Testis (tissue), 3 donors: ENCODE results near the gene C4orf50. TPM values are rescaled to one million over a fixed set of nuclear protein-coding genes. Genes with fewer than 3 reads are reported as not detected.

Source experiments
- DNase-seq: peaks from one replicate; pipeline ENCODE4 v3.0.0-alpha.2; 2019
- H3K27ac ChIP-seq, 2 donors: fragments of 200-600 bp; sonication (generic); one replicate each; pipeline ENCODE4 v1.5.1; 2019
- H3K27me3 ChIP-seq: fragments of 200-600 bp; sonication (generic); one replicate; pipeline ENCODE4 v1.5.1; 2019
- H3K36me3 ChIP-seq: fragments of 200-600 bp; sonication (generic); one replicate; pipeline ENCODE4 v1.5.1; 2017; ENCODE audit warnings: low read depth; ENCODE audit errors: missing control alignments
- H3K4me1 ChIP-seq: fragments of 200-600 bp; sonication (generic); one replicate; pipeline ENCODE4 v1.5.1; 2019
- H3K4me3 ChIP-seq, 2 donors: fragments of 200-600 bp; sonication (generic); one replicate each; pipeline ENCODE4 v1.5.1; 2017 to 2019
- H3K9me3 ChIP-seq: fragments of 200-600 bp; sonication (generic); one replicate; pipeline ENCODE4 v1.5.1; 2017
- CTCF ChIP-seq, 3 experiments: fragments of 450-650 bp in 2 of 3; fragments of 200-600 bp in 1 of 3; sonication (generic) in 1 of 3; IDR thresholded peaks; one replicate each; pipeline ENCODE4 v1.5.1; 2016 to 2019; ENCODE audit warnings: antibody characterized with exemption in 3 of 3, mild to moderate bottlenecking in 2 of 3, moderate library complexity in 1 of 3
- POLR2A ChIP-seq: fragments of 450-650 bp; IDR thresholded peaks from one replicate; pipeline ENCODE4 v1.6.1; 2017; ENCODE audit warnings: antibody characterized with exemption, mild to moderate bottlenecking, moderate library complexity
- WGBS, 2 donors: methylation state at CpG; one replicate each; pipeline ENCODE4 v1.1.5; 2018; 5-methylcytosine and 5-hydroxymethylcytosine counted together
- intact Hi-C: fragments of 100-400 bp; cut with DNase I; formaldehyde crosslinking; loops from one replicate; pipeline ENCODE4 v1.15.1; 2023; ENCODE audit warnings: low total_unique reads
- polyA plus RNA-seq: library from polyadenylated mRNA; stranded (reverse); fragments of 350-450 nt; fragmentation: Illumina TruSeq; extraction: RNeasy Lipid Tissue Mini Kit (QIAGEN cat#74804); gene quantifications from one replicate; pipeline ENCODE4 v1.2.3, GENCODE V29; 2014; ENCODE audit warnings: low read depth, low replicate concordance; ENCODE audit not compliant: insufficient read depth
- total RNA-seq, 2 donors: library from RNA; depleted of rRNA; stranded (reverse); fragments of >200 nt; gene quantifications; one replicate each; pipeline ENCODE4 v1.2.3, GENCODE V29; 2016

Gene C4orf50
- total and polyA plus RNA-seq, 3 donors from 2014 or later: 1.1 to 2.7 (median 1.8) TPM

GRCh38 chr4:5955856-5956255 is 62.4 kb downstream of the C4orf50 start:
- DNase-seq: no peak
- Histone ChIP-seq H3K4me1 (peaks cover 3% of the 10 kb centered on the region), H3K27me3 (no peaks in the 10 kb centered on the region), H3K4me3 (no peak overlapping the region), H3K36me3 (no peaks in the 10 kb centered on the region), H3K27ac (no peak overlapping the region), H3K9me3 (no peaks in the 10 kb centered on the region)
- intact Hi-C loops: no loop called here
- TF ChIP-seq CTCF (IDR thresholded peaks at IDR 0.05): no peak
- no peak for TF ChIP-seq POLR2A
- WGBS, 2 donors: 59 to 73% methylated on average over 4 of the region's 4 CpGs

- H3K36me3 ChIP-seq: no peaks in the 10 kb centered on the region
- H3K9me3 ChIP-seq: no peaks in the 10 kb centered on the region
- H3K4me1 ChIP-seq: peaks cover 3% of the 10 kb centered on the region
- 57 to 70% methylated on average over 14 to 18 of the region's 18 CpGs for WGBS, 2 donors
- no peak overlapping the region for H3K4me3 ChIP-seq
- no peaks in the 10 kb centered on the region for H3K27me3 ChIP-seq
- no peak overlapping the region for H3K27ac ChIP-seq
- intact Hi-C loops: no loop called here
- no peak for DNase-seq
- no peak for TF ChIP-seq POLR2A
- TF ChIP-seq CTCF (IDR thresholded peaks at IDR 0.05): no peak
Observed at GRCh38 chr4:5955201-5955821, 62.9 kb downstream of the C4orf50 start.

- intact Hi-C loops: no loop called here
- no peak overlapping the region for H3K4me3 ChIP-seq
- H3K4me1 ChIP-seq: peaks cover 3% of the 10 kb centered on the region
- no peaks in the 10 kb centered on the region for H3K27me3 ChIP-seq
- no peaks in the 10 kb centered on the region for H3K36me3 ChIP-seq
- H3K27ac ChIP-seq: no peak overlapping the region
- no peak for DNase-seq
- no peaks in the 10 kb centered on the region for H3K9me3 ChIP-seq
- TF ChIP-seq POLR2A (no peak), CTCF (IDR thresholded peaks at IDR 0.05) (no peak)
- 84 to 90% methylated on average over 7 to 11 of the region's 11 CpGs for WGBS, 2 donors
Observed at GRCh38 chr4:5954056-5954760, 64.0 kb downstream of the C4orf50 start.

GRCh38 chr4:5952975-5953951 is 65.0 kb downstream of the C4orf50 start:
- Histone ChIP-seq H3K36me3 (no peaks in the 10 kb centered on the region), H3K9me3 (no peaks in the 10 kb centered on the region), H3K27me3 (no peaks in the 10 kb centered on the region), H3K4me1 (peaks cover 3% of the 10 kb centered on the region), H3K4me3 (no peak overlapping the region), H3K27ac (no peak overlapping the region)
- intact Hi-C loops: no loop called here
- no peak for DNase-seq
- 88 to 90% methylated on average over 5 to 13 of the region's 13 CpGs for WGBS, 2 donors
- TF ChIP-seq POLR2A (no peak), CTCF (IDR thresholded peaks at IDR 0.05) (no peak)
